ENCODE data around the gene HOMER2.
"Not testable (repeated sequence)": the region's sequence is repeated elsewhere in the genome, so short reads cannot be mapped to it uniquely, and the experiment has no call there.

HOMER2 gene

DNA sequence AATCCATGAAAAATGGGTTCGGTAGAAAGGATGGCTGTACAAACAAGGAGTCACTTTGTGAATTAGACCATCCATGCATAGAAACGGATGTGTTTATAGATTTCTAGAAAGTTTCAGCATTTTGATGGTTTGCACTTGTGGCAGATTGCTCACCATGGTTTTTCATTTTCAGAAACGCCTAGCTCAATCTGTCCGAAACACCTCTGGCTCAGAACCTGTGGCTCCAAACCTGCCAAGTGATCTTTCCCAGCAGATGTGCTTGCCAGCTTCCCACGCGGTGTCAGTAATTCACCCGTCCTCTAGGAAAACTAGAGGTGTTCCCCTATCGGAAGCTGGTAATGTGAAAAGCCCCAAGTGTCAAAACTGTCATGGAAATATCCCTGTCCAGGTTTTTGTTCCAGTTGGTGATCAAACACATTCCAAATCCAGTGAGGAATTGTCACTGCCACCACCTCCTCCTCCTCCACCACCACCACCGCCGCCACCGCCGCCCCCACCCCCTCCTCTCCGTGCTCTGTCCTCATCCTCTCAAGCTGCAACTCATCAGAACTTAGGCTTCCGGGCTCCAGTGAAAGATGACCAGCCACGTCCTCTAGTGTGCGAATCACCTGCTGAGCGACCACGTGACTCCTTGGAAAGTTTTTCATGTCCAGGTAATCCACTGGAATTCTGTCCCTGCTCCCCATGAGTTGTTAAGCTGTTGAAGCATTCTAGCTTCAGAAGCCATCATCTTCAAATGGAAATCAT lies 121.9 kb downstream of the HOMER2 start:
- peaks cover 58% of the 10 kb centered on the region for H3K36me3 ChIP-seq (ENCODE audit: insufficient read depth, low read length)
- H3K4me1 ChIP-seq (ENCODE audit: insufficient read depth, low read length): peaks cover 9% of the 10 kb centered on the region; the same call in 1 of the 2 replicates
- H3K9ac ChIP-seq (ENCODE audit: low read depth, low read length): no peak overlapping the region
- no peak overlapping the region for H3K27ac ChIP-seq (ENCODE audit: low read depth, low read length)
- H3K27me3 ChIP-seq (ENCODE audit: insufficient read depth, low read length): no peaks in the 10 kb centered on the region
- H3K4me3 ChIP-seq (ENCODE audit: low read length): no peak overlapping the region
- no peaks in the 10 kb centered on the region for H3K9me3 ChIP-seq (ENCODE audit: insufficient read depth, low read depth, low read length)
- WGBS: 93% methylated on average over 18 of the region's 18 CpGs

DNA sequence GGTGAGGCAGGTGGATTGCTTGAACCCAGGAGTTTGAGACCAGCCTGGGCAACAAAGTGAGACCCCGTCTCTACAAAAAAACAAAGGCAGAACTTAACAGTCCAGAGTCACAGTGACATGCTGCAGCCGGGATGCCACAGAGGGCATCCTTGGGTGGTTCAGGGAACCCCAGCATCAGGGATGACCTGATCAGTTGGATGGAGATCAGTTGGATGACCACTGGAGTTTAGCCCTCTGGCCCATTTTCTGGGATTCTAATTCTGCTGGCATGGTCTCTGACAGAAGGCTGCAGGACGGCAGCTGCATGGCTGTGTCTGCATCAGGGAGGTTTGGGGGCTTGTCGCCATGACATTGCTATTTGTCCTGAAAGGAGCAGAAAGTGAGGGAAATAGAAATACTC lies 123.3 kb downstream of the HOMER2 start:
- Histone ChIP-seq H3K27ac (ENCODE audit: low read depth, low read length) (no peak overlapping the region), H3K4me1 (ENCODE audit: insufficient read depth, low read length) (peaks cover 9% of the 10 kb centered on the region; the same call in 1 of the 2 replicates), H3K9ac (ENCODE audit: low read depth, low read length) (no peak overlapping the region), H3K4me3 (ENCODE audit: low read length) (no peak overlapping the region), H3K27me3 (ENCODE audit: insufficient read depth, low read length) (no peaks in the 10 kb centered on the region), H3K36me3 (ENCODE audit: insufficient read depth, low read length) (peaks cover 47% of the 10 kb centered on the region), H3K9me3 (ENCODE audit: insufficient read depth, low read depth, low read length) (no peaks in the 10 kb centered on the region)
- 92% methylated on average over 4 of the region's 4 CpGs for WGBS

DNA sequence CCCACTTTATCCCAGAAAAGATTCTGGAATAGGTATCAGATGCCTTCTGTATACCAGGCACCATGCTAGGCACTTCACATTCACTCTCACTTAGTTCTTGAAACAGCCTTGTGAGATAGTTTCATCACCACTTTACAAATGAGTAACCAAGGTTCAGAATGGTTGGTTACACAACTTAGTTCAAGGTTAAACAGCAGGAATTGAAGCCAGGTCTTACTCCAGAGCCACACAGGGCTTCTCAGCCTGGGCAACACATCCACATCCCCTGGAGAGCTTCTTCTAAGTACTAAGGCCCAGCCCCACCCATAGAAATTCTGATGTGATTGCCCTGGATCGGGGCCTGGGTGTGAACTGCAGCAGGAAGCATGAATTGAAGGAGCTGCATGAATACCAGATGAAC lies 124.4 kb downstream of the HOMER2 start:
- H3K36me3 ChIP-seq (ENCODE audit: insufficient read depth, low read length): peaks cover 48% of the 10 kb centered on the region
- WGBS: 82% methylated on average over 1 of the region's 1 CpG
- no peak overlapping the region for H3K27ac ChIP-seq (ENCODE audit: low read depth, low read length)
- no peak overlapping the region for H3K4me3 ChIP-seq (ENCODE audit: low read length)
- H3K9me3 ChIP-seq (ENCODE audit: insufficient read depth, low read depth, low read length): no peaks in the 10 kb centered on the region
- peaks cover 9% of the 10 kb centered on the region; the same call in 1 of the 2 replicates for H3K4me1 ChIP-seq (ENCODE audit: insufficient read depth, low read length)
- H3K9ac ChIP-seq (ENCODE audit: low read depth, low read length): no peak overlapping the region
- no peaks in the 10 kb centered on the region for H3K27me3 ChIP-seq (ENCODE audit: insufficient read depth, low read length)

DNA sequence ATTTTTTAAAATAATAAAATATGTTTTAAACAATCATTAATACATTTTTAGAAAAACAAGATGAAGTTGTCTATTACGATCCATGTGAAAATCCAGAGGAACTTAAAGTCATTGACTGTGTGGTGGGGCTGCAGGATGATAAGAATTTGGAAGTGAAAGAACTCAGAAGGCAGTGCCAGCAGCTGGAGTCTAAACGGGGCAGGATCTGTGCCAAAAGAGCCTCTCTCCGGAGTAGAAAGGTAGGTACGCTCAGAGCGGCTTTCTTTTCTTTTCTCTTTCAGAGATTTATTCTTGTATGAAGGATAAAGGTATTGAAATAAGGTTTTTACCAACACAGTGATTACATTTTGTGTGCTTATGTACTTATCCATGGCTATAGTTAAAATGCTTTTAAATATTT lies 129.5 kb downstream of the HOMER2 start:
- Histone ChIP-seq H3K4me1 (ENCODE audit: insufficient read depth, low read length) (no peaks in the 10 kb centered on the region), H3K9ac (ENCODE audit: low read depth, low read length) (no peak overlapping the region), H3K36me3 (ENCODE audit: insufficient read depth, low read length) (peaks cover 55% of the 10 kb centered on the region), H3K4me3 (ENCODE audit: low read length) (no peak overlapping the region), H3K27me3 (ENCODE audit: insufficient read depth, low read length) (no peaks in the 10 kb centered on the region), H3K27ac (ENCODE audit: low read depth, low read length) (no peak overlapping the region), H3K9me3 (ENCODE audit: insufficient read depth, low read depth, low read length) (peaks cover 10% of the 10 kb centered on the region; the same call in 1 of the 2 replicates)
- WGBS: 96% methylated on average over 5 of the region's 5 CpGs

DNA sequence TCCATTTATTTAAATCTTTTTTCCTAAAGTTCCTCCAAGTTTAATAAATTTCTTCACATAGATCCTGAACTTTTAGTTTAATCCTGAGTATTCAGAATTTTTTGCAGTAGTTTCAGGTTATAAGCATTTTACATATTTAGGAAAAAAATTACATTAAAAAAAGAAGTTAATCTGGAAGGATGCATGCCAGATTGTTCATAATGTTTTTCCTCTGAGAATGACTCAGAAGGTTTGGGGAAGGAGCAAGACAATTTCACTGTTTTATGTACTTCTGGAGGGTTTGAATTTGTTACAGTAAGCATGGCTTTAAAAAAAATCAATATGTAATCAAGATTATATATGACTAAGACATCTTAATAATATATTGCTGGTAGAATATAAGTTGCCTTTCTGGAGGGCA lies 130.7 kb downstream of the HOMER2 start:
- peaks cover 54% of the 10 kb centered on the region for H3K36me3 ChIP-seq (ENCODE audit: insufficient read depth, low read length)
- H3K27ac ChIP-seq (ENCODE audit: low read depth, low read length); H3K4me3 ChIP-seq (ENCODE audit: low read length); H3K9ac ChIP-seq (ENCODE audit: low read depth, low read length); H3K4me1 ChIP-seq (ENCODE audit: insufficient read depth, low read length); H3K27me3 ChIP-seq (ENCODE audit: insufficient read depth, low read length); H3K9me3 ChIP-seq (ENCODE audit: insufficient read depth, low read depth, low read length): not testable (repeated sequence)

DNA sequence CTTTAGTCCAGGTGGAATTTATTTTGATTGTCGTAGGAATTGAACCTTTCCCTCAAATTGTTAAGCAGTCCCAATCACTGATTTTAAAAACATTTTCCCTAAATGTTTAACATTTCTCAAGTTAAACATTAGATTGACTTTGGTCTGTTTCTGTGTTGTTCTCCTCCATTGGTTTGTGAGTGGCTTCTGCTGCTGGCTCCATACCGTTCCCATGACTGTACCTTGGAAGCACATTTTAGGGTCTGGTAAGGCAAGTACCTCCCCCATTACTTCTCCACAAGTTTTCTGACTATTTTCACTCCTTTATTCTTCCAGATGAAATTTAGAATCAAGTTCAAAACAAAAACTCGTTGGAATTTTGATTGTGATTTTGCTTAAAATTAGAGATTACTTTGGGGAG lies 131.1 kb downstream of the HOMER2 start:
- H3K4me3 ChIP-seq (ENCODE audit: low read length); H3K4me1 ChIP-seq (ENCODE audit: insufficient read depth, low read length); H3K27ac ChIP-seq (ENCODE audit: low read depth, low read length); H3K9ac ChIP-seq (ENCODE audit: low read depth, low read length); H3K27me3 ChIP-seq (ENCODE audit: insufficient read depth, low read length); H3K9me3 ChIP-seq (ENCODE audit: insufficient read depth, low read depth, low read length): not testable (repeated sequence)
- 85% methylated on average over 1 of the region's 3 CpGs for WGBS
- peaks cover 54% of the 10 kb centered on the region for H3K36me3 ChIP-seq (ENCODE audit: insufficient read depth, low read length)

DNA sequence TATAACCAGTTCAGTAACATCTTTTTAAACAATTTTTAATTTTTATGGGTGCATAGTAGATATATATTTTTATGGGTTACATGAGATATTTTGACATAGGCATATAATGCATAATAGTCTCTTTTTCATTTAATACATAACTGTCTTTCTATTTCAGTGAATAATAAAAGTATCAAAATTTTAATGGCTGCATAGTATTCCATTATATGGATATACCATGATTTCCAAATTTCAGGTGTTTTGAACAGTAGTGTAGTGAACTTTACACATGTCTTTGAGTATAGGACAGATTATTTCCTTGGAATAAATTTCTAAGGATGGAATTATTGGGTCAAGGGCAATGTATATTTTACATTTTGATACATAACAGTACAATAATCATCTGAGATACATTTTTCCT lies 132.4 kb downstream of the HOMER2 start:
- no peaks in the 10 kb centered on the region for H3K27me3 ChIP-seq (ENCODE audit: insufficient read depth, low read length)
- peaks cover 48% of the 10 kb centered on the region for H3K36me3 ChIP-seq (ENCODE audit: insufficient read depth, low read length)
- H3K9me3 ChIP-seq (ENCODE audit: insufficient read depth, low read depth, low read length): peaks cover 10% of the 10 kb centered on the region; the same call in 1 of the 2 replicates
- no peak overlapping the region for H3K9ac ChIP-seq (ENCODE audit: low read depth, low read length)
- no peak overlapping the region for H3K27ac ChIP-seq (ENCODE audit: low read depth, low read length)
- H3K4me1 ChIP-seq (ENCODE audit: insufficient read depth, low read length): no peaks in the 10 kb centered on the region
- no peak overlapping the region for H3K4me3 ChIP-seq (ENCODE audit: low read length)

DNA sequence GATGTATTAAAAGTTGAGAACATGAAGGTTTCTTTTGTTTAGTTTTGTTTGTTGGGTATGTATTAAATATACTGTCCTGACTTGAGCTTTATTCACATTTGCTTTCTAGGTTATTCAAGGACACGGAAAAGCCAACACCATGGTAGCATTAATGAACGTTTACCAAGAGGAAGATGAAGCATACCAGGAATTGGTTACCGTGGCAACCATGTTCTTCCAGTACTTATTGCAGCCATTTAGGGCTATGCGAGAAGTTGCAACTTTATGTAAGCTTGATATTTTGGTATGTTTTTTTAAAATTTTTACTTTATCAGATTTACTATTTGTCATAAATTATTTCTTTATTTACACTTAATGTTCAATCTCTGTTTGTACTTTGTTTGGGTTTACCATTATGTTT lies 139.5 kb downstream of the HOMER2 start:
- peaks cover 12% of the 10 kb centered on the region for H3K4me1 ChIP-seq (ENCODE audit: insufficient read depth, low read length)
- no peaks in the 10 kb centered on the region for H3K9me3 ChIP-seq (ENCODE audit: insufficient read depth, low read depth, low read length)
- H3K4me3 ChIP-seq (ENCODE audit: low read length): no peak overlapping the region
- WGBS: 94% methylated on average over 4 of the region's 4 CpGs
- H3K36me3 ChIP-seq (ENCODE audit: insufficient read depth, low read length): peaks cover 25% of the 10 kb centered on the region
- peaks cover 12% of the 10 kb centered on the region; the same call in 1 of the 2 replicates for H3K27me3 ChIP-seq (ENCODE audit: insufficient read depth, low read length)
- no peak overlapping the region for H3K9ac ChIP-seq (ENCODE audit: low read depth, low read length)
- no peak overlapping the region for H3K27ac ChIP-seq (ENCODE audit: low read depth, low read length)

DNA sequence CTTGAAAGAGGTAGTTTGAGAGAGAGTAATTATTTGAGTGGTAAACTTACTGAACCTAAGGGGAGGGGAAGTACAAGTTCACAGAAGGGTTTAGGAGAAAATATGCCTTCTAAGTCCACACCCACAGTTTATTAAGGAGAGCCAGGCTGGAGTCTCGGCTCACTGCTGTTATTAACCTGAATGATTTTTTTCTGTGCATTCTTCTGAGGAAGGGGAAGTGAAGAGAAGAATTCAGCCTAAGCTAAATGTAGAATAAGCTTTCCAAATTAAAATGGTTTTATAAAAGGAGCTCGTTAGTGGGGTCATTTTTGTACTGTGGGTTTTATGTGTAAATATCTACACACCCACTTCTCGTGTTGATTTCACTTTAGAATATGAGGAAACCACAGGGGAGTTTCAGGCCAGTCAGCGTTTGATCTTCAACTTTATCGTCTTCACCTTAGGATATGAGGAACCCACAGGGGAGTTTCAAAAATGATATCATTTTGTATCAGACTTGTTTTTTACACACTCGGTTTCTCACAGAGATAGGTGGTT lies 141.6 kb downstream of the HOMER2 start:
- Histone ChIP-seq H3K4me1 (ENCODE audit: insufficient read depth, low read length) (peaks cover 12% of the 10 kb centered on the region), H3K27me3 (ENCODE audit: insufficient read depth, low read length) (peaks cover 12% of the 10 kb centered on the region; the same call in 1 of the 2 replicates), H3K4me3 (ENCODE audit: low read length) (peak overlapping the region; percentile 77), H3K36me3 (ENCODE audit: insufficient read depth, low read length) (peaks cover 10% of the 10 kb centered on the region; the same call in 1 of the 2 replicates), H3K9ac (ENCODE audit: low read depth, low read length) (peak overlapping the region; percentile 56; the same call in 1 of the 2 replicates), H3K27ac (ENCODE audit: low read depth, low read length) (no peak overlapping the region), H3K9me3 (ENCODE audit: insufficient read depth, low read depth, low read length) (no peaks in the 10 kb centered on the region)
- 48% methylated on average over 4 of the region's 6 CpGs for WGBS

DNA sequence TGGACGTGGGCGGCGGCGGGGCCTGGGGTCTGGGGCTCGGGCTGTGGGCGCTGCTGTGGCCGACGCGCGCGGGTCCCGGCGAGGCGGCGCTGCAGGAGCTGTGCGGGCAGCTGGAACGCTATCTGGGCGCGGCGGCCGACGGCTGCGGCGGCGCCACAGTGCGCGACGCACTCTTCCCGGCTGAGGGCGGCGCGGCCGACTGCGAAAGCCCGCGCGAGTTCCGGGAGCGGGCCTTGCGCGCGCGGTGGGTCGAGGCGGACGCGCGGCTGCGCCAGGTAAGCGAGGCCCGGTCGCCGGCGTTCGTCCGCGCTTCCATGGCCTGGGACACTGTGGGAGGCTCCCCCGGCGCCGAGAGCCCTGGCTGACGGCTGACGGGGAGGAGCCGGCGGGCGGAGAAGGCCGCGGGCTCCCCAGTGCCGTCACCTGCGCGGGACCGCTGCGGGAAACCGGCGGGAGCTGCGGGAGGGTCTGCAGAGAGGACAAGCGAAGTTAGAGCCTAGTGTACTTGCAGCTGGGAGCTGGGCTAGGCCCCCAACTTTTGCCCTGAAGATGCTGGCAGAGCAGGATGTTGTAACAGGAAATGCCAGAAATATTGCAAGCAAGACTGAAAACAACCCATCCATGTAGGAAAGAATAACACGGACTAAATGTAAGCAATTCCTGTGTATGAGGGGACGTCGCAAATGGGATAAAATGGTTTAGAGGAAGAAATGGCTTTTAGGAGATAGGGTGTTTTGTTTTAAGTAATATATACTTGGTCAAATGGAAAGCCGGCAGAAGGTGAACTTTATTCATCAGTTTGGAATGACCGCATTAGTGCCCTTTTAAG lies 142.2 kb downstream of the HOMER2 start:
- under 1% methylated on average over 81 of the region's 81 CpGs for WGBS
- peaks cover 10% of the 10 kb centered on the region; the same call in 1 of the 2 replicates for H3K36me3 ChIP-seq (ENCODE audit: insufficient read depth, low read length)
- peak overlapping the region; percentile 77 for H3K4me3 ChIP-seq (ENCODE audit: low read length)
- H3K4me1 ChIP-seq (ENCODE audit: insufficient read depth, low read length): peaks cover 12% of the 10 kb centered on the region
- H3K9ac ChIP-seq (ENCODE audit: low read depth, low read length): peak overlapping the region; percentile 56
- no peak overlapping the region for H3K27ac ChIP-seq (ENCODE audit: low read depth, low read length)
- H3K9me3 ChIP-seq (ENCODE audit: insufficient read depth, low read depth, low read length): no peaks in the 10 kb centered on the region
- peaks cover 12% of the 10 kb centered on the region; the same call in 1 of the 2 replicates for H3K27me3 ChIP-seq (ENCODE audit: insufficient read depth, low read length)

Measured in HUES64 (cell line).